Fibroblast of villous mesenchyme (primary cell): Measurements from ENCODE around the gene C11orf68. TPM values are rescaled to one million over a fixed set of nuclear protein-coding genes. Genes with fewer than 3 reads are reported as not detected.

Experiments used
- DNase-seq: peaks from one replicate; pipeline ENCODE4 v3.0.0-alpha.2; 2010; ENCODE audit warnings: low read depth
- H3K4me3 ChIP-seq: 2 replicates; pipeline ENCODE4 v1.5.1; 2011; ENCODE audit warnings: low read depth, mild to moderate bottlenecking, low read length
- CTCF ChIP-seq: IDR thresholded peaks from 2 replicates; pipeline ENCODE4 v1.5.1; 2012; ENCODE audit warnings: low read depth, mild to moderate bottlenecking, low read length; ENCODE audit not compliant: insufficient read depth
- total RNA-seq: library from RNA; depleted of rRNA; stranded (reverse); fragments of >200 nt; gene quantifications from 2 replicates; pipeline ENCODE4 v1.2.3, GENCODE V29; 2012

Gene C11orf68
- total RNA-seq, 1 donor = 31.5 TPM

- no peak for DNase-seq
- no peak for TF ChIP-seq CTCF
- H3K4me3 ChIP-seq = no peak overlapping the region
Observed at GRCh38 chr11:65885808-65886536, 32.9 kb downstream of the C11orf68 start.

GRCh38 chr11:65885231-65885630, 33.6 kb downstream of the C11orf68 start:
- TF ChIP-seq CTCF = no peak
- H3K4me3 ChIP-seq = no peak overlapping the region
- no peak for DNase-seq

GRCh38 chr11:65884716-65885092, 34.2 kb downstream of the C11orf68 start:
- no peak overlapping the region for H3K4me3 ChIP-seq
- DNase-seq = peak; percentile 74
- peak; percentile 99 for TF ChIP-seq CTCF

GRCh38 chr11:65883786-65884715, 34.8 kb downstream of the C11orf68 start:
- TF ChIP-seq CTCF = no peak
- DNase-seq = no peak
- no peak overlapping the region for H3K4me3 ChIP-seq

- no peak for TF ChIP-seq CTCF
- DNase-seq = no peak
- no peak overlapping the region for H3K4me3 ChIP-seq
Observed at GRCh38 chr11:65883058-65883761, 35.7 kb downstream of the C11orf68 start.

- no peak overlapping the region for H3K4me3 ChIP-seq
- no peak for DNase-seq
- no peak for TF ChIP-seq CTCF
Observed at GRCh38 chr11:65882120-65883057, 36.5 kb downstream of the C11orf68 start.
